ENCODE data around the gene PRKAG2. TPM values are rescaled to one million over a fixed set of nuclear protein-coding genes. Genes with fewer than 3 reads are reported as not detected.

The PRKAG2 gene
- total and polyA plus RNA-seq, 2 of the 8 experiments (the other 6 are each of a cell fraction or from before 2014, with no cell fraction given) = 7.5 to 18.1 TPM

DNA sequence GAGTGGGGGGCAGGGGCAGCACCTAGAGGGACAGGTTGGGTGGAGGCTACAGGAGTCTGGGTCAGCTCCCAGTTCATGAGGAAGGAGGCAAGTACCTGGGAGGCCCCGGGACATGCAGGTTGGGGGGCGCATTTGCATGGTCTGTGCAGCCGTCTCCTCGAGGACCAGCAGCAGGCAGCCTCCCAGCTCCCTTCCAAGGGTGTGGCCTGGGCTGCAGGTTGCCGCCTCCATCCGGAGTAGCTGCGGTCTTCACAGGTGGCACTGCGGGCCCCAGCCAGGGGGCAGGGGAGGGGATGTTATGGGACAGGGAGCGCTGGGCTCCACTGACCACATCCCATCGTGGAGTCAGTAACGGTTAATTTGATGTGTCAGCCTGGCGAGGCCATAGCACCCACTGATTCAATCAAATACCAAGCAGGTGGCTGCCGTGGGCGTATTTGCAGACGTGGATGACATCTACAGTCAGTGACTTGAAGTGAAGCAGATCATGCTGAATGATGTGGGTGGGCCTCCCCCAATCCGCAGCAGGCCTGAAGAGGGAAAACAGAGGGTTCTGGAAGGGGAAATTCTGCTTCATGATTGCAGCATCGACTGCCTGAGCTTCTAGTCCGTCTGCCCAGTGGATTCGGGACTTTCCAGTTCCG is 81.6 kb downstream of the PRKAG2 start (continued):
- TF ChIP-seq, protein P1, sequence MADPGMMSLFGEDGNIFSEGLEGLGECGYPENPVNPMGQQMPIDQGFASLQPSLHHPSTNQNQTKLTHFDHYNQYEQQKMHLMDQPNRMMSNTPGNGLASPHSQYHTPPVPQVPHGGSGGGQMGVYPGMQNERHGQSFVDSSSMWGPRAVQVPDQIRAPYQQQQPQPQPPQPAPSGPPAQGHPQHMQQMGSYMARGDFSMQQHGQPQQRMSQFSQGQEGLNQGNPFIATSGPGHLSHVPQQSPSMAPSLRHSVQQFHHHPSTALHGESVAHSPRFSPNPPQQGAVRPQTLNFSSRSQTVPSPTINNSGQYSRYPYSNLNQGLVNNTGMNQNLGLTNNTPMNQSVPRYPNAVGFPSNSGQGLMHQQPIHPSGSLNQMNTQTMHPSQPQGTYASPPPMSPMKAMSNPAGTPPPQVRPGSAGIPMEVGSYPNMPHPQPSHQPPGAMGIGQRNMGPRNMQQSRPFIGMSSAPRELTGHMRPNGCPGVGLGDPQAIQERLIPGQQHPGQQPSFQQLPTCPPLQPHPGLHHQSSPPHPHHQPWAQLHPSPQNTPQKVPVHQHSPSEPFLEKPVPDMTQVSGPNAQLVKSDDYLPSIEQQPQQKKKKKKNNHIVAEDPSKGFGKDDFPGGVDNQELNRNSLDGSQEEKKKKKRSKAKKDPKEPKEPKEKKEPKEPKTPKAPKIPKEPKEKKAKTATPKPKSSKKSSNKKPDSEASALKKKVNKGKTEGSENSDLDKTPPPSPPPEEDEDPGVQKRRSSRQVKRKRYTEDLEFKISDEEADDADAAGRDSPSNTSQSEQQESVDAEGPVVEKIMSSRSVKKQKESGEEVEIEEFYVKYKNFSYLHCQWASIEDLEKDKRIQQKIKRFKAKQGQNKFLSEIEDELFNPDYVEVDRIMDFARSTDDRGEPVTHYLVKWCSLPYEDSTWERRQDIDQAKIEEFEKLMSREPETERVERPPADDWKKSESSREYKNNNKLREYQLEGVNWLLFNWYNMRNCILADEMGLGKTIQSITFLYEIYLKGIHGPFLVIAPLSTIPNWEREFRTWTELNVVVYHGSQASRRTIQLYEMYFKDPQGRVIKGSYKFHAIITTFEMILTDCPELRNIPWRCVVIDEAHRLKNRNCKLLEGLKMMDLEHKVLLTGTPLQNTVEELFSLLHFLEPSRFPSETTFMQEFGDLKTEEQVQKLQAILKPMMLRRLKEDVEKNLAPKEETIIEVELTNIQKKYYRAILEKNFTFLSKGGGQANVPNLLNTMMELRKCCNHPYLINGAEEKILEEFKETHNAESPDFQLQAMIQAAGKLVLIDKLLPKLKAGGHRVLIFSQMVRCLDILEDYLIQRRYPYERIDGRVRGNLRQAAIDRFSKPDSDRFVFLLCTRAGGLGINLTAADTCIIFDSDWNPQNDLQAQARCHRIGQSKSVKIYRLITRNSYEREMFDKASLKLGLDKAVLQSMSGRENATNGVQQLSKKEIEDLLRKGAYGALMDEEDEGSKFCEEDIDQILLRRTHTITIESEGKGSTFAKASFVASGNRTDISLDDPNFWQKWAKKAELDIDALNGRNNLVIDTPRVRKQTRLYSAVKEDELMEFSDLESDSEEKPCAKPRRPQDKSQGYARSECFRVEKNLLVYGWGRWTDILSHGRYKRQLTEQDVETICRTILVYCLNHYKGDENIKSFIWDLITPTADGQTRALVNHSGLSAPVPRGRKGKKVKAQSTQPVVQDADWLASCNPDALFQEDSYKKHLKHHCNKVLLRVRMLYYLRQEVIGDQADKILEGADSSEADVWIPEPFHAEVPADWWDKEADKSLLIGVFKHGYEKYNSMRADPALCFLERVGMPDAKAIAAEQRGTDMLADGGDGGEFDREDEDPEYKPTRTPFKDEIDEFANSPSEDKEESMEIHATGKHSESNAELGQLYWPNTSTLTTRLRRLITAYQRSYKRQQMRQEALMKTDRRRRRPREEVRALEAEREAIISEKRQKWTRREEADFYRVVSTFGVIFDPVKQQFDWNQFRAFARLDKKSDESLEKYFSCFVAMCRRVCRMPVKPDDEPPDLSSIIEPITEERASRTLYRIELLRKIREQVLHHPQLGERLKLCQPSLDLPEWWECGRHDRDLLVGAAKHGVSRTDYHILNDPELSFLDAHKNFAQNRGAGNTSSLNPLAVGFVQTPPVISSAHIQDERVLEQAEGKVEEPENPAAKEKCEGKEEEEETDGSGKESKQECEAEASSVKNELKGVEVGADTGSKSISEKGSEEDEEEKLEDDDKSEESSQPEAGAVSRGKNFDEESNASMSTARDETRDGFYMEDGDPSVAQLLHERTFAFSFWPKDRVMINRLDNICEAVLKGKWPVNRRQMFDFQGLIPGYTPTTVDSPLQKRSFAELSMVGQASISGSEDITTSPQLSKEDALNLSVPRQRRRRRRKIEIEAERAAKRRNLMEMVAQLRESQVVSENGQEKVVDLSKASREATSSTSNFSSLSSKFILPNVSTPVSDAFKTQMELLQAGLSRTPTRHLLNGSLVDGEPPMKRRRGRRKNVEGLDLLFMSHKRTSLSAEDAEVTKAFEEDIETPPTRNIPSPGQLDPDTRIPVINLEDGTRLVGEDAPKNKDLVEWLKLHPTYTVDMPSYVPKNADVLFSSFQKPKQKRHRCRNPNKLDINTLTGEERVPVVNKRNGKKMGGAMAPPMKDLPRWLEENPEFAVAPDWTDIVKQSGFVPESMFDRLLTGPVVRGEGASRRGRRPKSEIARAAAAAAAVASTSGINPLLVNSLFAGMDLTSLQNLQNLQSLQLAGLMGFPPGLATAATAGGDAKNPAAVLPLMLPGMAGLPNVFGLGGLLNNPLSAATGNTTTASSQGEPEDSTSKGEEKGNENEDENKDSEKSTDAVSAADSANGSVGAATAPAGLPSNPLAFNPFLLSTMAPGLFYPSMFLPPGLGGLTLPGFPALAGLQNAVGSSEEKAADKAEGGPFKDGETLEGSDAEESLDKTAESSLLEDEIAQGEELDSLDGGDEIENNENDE (IDR thresholded peaks at IDR 0.05; ENCODE audit: insufficient replicate concordance, low read length) = no peak
- TF ChIP-seq SRF (IDR thresholded peaks at IDR 0.05; ENCODE audit: low read depth, low read length) = no peak
- TF ChIP-seq ASH2L (IDR thresholded peaks at IDR 0.05; ENCODE audit: low read length) = no peak
- TF ChIP-seq, protein P2, sequence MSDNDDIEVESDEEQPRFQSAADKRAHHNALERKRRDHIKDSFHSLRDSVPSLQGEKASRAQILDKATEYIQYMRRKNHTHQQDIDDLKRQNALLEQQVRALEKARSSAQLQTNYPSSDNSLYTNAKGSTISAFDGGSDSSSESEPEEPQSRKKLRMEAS (IDR thresholded peaks at IDR 0.05) = no peak
- TF ChIP-seq, protein P3, sequence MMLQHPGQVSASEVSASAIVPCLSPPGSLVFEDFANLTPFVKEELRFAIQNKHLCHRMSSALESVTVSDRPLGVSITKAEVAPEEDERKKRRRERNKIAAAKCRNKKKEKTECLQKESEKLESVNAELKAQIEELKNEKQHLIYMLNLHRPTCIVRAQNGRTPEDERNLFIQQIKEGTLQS (IDR thresholded peaks at IDR 0.05; ENCODE audit: insufficient read depth, low read depth, low read length) = no peak
- TF ChIP-seq, protein P4, sequence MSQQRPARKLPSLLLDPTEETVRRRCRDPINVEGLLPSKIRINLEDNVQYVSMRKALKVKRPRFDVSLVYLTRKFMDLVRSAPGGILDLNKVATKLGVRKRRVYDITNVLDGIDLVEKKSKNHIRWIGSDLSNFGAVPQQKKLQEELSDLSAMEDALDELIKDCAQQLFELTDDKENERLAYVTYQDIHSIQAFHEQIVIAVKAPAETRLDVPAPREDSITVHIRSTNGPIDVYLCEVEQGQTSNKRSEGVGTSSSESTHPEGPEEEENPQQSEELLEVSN (IDR thresholded peaks at IDR 0.05) = no peak
- TF ChIP-seq TAF7 (optimal IDR thresholded peaks at IDR 0.05; ENCODE audit: borderline replicate concordance, low read depth, low read length) = no peak
- TF ChIP-seq GTF2F1 (IDR thresholded peaks at IDR 0.05; ENCODE audit: borderline replicate concordance, low read depth, low read length) = no peak
- no peak for TF ChIP-seq KDM1A (IDR thresholded peaks at IDR 0.05; ENCODE audit: borderline replicate concordance, low read length)

Data from H1 (cell line).